ENCODE results near the gene TMEM60. TPM values are rescaled to one million over a fixed set of nuclear protein-coding genes. Genes with fewer than 3 reads are reported as not detected.

Gene TMEM60
- total and polyA plus RNA-seq, 2 of the 8 experiments (the other 6 are each of a cell fraction or from before 2014, with no cell fraction given), result 22.1 to 29.2 TPM

- no peak overlapping the region for H3K4me3 ChIP-seq (ENCODE audit: extremely low read depth in 1 of 4, insufficient read depth in 2 of 4, low read depth in 3 of 4, low read length in 4 of 4)
- TF ChIP-seq PHF8 (conservative IDR thresholded peaks at IDR 0.05; ENCODE audit: low read depth, low read length), result no peak
- TF ChIP-seq E2F6 (IDR thresholded peaks at IDR 0.05), result no peak
- TF ChIP-seq GTF2F1 (IDR thresholded peaks at IDR 0.05; ENCODE audit: borderline replicate concordance, low read depth, low read length), result no peak
- no peak for TF ChIP-seq JUN (IDR thresholded peaks at IDR 0.05; ENCODE audit: low read depth, low read length)
- TF ChIP-seq RNF2 (IDR thresholded peaks at IDR 0.05; ENCODE audit: borderline replicate concordance, low read depth, low read length, missing control alignments, poor library complexity, severe bottlenecking), result no peak
- no peak for TF ChIP-seq TAF1 (IDR thresholded peaks at IDR 0.05; ENCODE audit: low read depth, low read length)
- no peak for TF ChIP-seq CHD2 (IDR thresholded peaks at IDR 0.05; ENCODE audit: low read length)
- TF ChIP-seq TBP (IDR thresholded peaks at IDR 0.05; ENCODE audit: low read depth, low read length), result no peak
- TF ChIP-seq CBX8 (IDR thresholded peaks at IDR 0.05; ENCODE audit: borderline replicate concordance, low read depth, low read length), result no peak
- TF ChIP-seq CTBP2 (IDR thresholded peaks at IDR 0.05; ENCODE audit: borderline replicate concordance, insufficient read depth, insufficient read length, low read length), result no peak
Measured at GRCh38 chr7:77766801-77767605, 31.2 kb downstream of the TMEM60 start.

More at GRCh38 chr7:77766801-77767605, 31.2 kb downstream of the TMEM60 start:
- Histone ChIP-seq H2BK5ac (ENCODE audit: low read depth, low read length) (no peak overlapping the region), H3K36me3 (ENCODE audit: control insufficient read depth in 2 of 4, insufficient read depth in 4 of 4, low read length in 3 of 4) (peaks cover 0 to 4% (median 0%) of the 10 kb centered on the region in 4 experiments; a peak in 2 of 8 replicates), H2BK120ac (replicated peaks; ENCODE audit: low read depth, low read length) (no peak overlapping the region), H4K5ac (ENCODE audit: insufficient read length, low read depth, low read length) (no peak overlapping the region), H3K23me2 (ENCODE audit: low read depth, low read length) (no peaks in the 10 kb centered on the region), H3K79me2 (ENCODE audit: control insufficient read depth in 1 of 2, insufficient read depth in 2 of 2, low read length in 2 of 2) (peaks cover 0 to 23% of the 10 kb centered on the region in 2 experiments; a peak in 2 of 4 replicates), H3K23ac (ENCODE audit: insufficient read length) (no peak overlapping the region), H3K9ac (replicated peaks in 1 of 4; ENCODE audit: extremely low read depth in 1 of 4, low read depth in 3 of 4, low read length in 3 of 4) (no peak overlapping the region), H2BK20ac (ENCODE audit: low read length) (no peak overlapping the region), H4K8ac (ENCODE audit: extremely low read depth, insufficient read depth, low read length) (no peak overlapping the region), H2BK12ac (ENCODE audit: low read depth, low read length) (no peak overlapping the region), H3K9me3 (ENCODE audit: insufficient read depth in 2 of 2, low read depth in 1 of 2, low read length in 1 of 2) (no peaks in the 10 kb centered on the region), H3K4ac (replicated peaks; ENCODE audit: insufficient read length, low read depth, low read length) (no peak overlapping the region), H3K27me3 (replicated peaks in 1 of 4; ENCODE audit: control insufficient read depth in 3 of 4, extremely low read depth in 1 of 4, insufficient read depth in 3 of 4, low read length in 3 of 4) (no peaks in the 10 kb centered on the region), H4K20me1 (replicated peaks in 1 of 2; ENCODE audit: control insufficient read depth in 1 of 2, insufficient read depth in 2 of 2, low read length in 2 of 2) (peaks cover 0 to 2% of the 10 kb centered on the region in 2 experiments), H3K18ac (ENCODE audit: extremely low read depth, low read length) (no peak overlapping the region; the same call in 1 of the 2 replicates), H3K79me1 (ENCODE audit: low read depth, low read length) (no peaks in the 10 kb centered on the region), H3K27ac (ENCODE audit: low read depth, low read length) (no peak overlapping the region), H3K14ac (ENCODE audit: insufficient read length) (no peak overlapping the region), H2AFZ (ENCODE audit: low read length) (no peak overlapping the region), H4K91ac (replicated peaks; ENCODE audit: insufficient read length, low read length) (no peak overlapping the region), H2AK5ac (ENCODE audit: low read depth, low read length) (no peak overlapping the region), H3K4me2 (ENCODE audit: insufficient read depth in 1 of 2, low read depth in 2 of 2, low read length in 2 of 2) (no peak overlapping the region), H3K56ac (replicated peaks; ENCODE audit: insufficient read length, low read depth, low read length) (no peak overlapping the region), H3K4me1 (replicated peaks in 1 of 4; ENCODE audit: control insufficient read depth in 3 of 4, insufficient read depth in 4 of 4, low read length in 3 of 4) (0 out of 7 replicates have a peak, but pooled peaks cover 0 to 2% (median 0%) of the 10 kb centered on the region in 4 experiments), H2BK15ac (ENCODE audit: low read length) (no peak overlapping the region)
- DNase-seq (ENCODE audit: low read depth in 1 of 2, low spot score in 2 of 2) (no peak), FAIRE-seq (no peak)
- WGBS, 2 experiments (ENCODE audit: extremely low coverage in 1 of 2, insufficient coverage in 1 of 2, insufficient read length in 1 of 2, insufficient replicate concordance in 2 of 2, low coverage in 1 of 2, low lambda C conversion rate in 2 of 2, missing lambda C conversion rate in 1 of 2), result 91% methylated on average over 5 of the region's 6 CpGs; no CpG with 5 or more reads in 1 of the 2 experiments
- CTCF ChIA-PET (ENCODE audit: partially characterized antibody), result interaction anchor here (0.6 to 1.0 kb wide), 4 partner anchors 41 to 136 kb away, joined by 3 to 4 read pairs (median 3); no protein-coding TSS in a partner anchor
- POLR2A ChIA-PET (ENCODE audit: partially characterized antibody), result no interaction called here
